AG08395 (cell line): ENCODE data around the gene RECQL5.
"Not testable (repeated sequence)": the region's sequence is repeated elsewhere in the genome, so short reads cannot be mapped to it uniquely, and the experiment has no call there.

ENCODE experiments used
- DNase-seq: peaks from one replicate; pipeline ENCODE4 v3.0.0; 2012; ENCODE audit warnings: mixed read lengths, low spot score

The RECQL5 gene

DNA sequence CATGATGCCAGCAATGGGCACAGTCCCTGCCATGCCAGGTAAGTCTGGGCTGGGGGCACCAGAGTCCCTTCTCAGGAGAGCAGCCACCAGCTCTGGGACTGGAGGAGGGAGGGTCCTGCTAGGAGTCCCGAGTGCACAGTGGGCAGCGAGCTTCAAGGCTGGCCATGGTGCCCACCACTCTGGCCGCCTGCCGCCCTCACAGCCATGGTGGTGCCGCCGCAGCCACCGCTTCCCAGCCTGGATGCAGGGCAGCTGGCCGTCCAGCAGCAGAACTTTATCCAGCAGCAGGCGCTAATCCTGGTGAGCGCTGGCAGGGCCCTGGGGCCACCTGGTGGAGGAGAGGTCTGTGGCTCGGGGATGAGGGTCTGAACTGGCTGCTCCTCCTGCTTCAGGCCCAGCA lies 51.7 kb downstream of the RECQL5 start:
- no peak for DNase-seq

- DNase-seq, result no peak
These were observed 52.2 kb downstream of the RECQL5 start for GRCh38 chr17:75614556-75615270.

GRCh38 chr17:75614006-75614405 lies 52.9 kb downstream of the RECQL5 start:
- DNase-seq, result no peak

- DNase-seq, result no peak
These were observed 53.9 kb downstream of the RECQL5 start for GRCh38 chr17:75612906-75613626.

GRCh38 chr17:75611851-75612429 lies 55.0 kb downstream of the RECQL5 start:
- DNase-seq, result no peak

GRCh38 chr17:75610103-75610984 lies 56.6 kb downstream of the RECQL5 start:
- no peak for DNase-seq

- no peak for DNase-seq
These were observed 59.9 kb downstream of the RECQL5 start for GRCh38 chr17:75607086-75607485.

GRCh38 chr17:75605790-75606189 lies 61.2 kb downstream of the RECQL5 start:
- no peak for DNase-seq

GRCh38 chr17:75604034-75604695 lies 62.8 kb downstream of the RECQL5 start:
- peak; percentile 43 for DNase-seq

GRCh38 chr17:75603123-75603522 lies 63.8 kb downstream of the RECQL5 start:
- DNase-seq, result no peak

DNA sequence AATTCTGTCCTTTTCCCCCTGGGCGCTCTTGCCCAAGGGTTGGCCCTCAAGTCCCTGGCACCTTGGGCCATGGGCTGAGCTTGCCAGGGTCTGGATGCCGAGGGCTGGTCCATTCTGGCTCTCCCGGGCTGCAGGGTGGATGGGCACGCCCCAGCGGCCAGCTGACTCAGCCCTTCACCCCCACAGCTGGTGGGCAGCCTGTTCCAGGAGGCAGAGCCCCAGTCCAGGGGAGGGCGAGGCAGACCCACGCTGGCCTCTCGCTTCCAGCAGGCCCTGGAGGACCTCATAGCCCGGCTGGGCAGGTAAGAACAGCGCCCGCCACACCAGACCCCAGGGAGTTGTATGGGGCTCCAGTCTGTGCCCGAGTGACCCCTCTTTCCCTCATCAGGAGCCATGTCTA lies 64.3 kb downstream of the RECQL5 start:
- DNase-seq, result no peak

DNA sequence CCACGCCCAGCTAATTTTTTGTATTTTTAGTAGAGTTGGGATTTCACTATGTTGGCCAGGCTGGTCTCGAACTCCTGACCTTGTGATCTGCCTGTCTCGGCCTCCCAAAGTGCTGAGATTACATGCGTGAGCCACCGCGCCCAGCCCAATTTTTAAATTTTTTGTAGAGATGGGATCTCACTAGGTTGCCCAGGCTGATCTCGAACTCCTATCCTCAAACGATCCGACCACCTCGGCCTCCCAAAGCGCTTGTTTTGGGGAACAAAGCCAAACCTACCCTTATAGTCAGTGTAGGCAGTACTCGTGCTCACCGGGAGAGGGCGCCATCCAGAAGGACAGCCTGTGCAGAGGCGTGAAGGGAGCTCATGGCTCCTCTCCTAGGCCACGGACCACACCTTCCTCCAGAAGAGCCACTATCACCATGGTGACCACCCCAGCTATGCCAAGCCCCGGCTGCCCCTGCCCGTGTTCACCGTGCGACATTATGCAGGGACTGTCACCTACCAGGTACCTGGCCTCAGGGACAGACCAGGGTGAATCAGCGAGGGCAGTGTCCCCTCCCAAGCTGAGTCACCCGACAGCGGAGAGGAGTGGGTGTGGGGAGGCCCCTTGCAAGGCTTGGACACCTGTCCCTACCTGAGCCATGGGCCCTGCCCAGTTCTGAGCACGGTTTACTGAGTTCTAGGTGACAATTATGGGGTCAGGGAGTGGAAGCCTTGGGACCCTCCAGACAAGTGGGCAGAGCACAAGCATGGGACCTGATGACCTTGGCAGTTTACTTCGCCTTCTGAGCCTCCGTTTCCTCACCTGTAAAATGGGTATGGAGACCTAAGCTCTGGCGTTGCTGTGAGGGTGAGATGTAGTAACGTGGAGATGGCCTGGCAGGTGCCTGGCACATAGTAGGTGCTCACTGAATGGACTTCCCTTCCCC lies 65.6 kb downstream of the RECQL5 start:
- peak; percentile 56 for DNase-seq

GRCh38 chr17:75596320-75597087 lies 70.5 kb downstream of the RECQL5 start:
- DNase-seq, result no peak

DNA sequence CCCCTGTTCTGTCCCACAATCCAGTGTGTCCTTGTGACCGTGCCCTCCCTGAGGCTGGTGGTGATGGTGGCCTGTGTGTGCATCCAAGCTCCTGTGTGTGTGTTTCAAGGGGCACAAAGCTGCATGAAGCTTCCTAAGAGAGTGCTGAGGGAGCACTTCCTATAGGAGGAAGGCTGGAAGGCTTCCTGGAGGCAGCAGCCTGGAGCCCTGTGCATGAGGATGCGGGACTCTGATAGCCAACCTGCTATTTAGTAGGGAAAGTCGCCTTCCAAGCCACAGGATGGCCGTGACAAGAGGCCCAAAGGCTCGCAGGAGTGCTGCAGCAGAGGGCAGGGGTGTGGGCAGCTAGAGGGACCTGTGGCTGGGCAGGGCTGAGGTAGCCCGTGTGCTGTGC lies 71.0 kb downstream of the RECQL5 start:
- DNase-seq, result no peak

DNA sequence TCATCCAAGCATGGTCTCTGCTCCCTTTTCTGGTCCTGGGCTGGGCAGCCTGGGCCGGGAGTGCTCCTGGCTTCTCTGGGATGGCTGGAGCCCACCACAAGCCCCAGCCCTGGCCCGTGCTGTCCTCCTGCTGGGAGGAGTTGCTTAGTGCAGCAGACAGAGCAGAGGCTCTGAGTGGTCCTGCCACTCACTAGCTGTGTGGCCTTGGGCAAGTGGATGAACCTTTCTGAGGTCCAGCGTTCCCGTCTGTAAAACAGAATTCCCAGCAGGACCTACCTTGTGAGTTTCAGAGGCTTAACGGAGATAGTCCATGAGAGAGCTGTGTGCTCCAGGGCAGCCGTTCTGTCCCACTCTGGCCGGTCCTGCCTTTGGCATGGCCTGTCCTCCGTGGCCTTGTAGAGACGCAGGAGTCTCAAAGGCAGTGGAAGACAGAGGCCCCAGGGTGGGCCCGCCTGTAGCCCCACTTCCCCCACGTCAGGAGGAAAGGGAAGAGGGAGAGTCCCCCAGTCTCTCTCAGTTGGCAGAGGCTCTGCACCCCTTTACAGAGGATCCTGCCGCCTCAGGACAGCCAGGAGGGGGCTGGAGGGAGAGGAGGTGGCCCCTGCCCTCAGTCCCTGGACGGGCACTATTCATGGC lies 71.6 kb downstream of the RECQL5 start:
- no peak for DNase-seq

GRCh38 chr17:75594499-75595283 lies 72.3 kb downstream of the RECQL5 start:
- DNase-seq, result no peak

- not testable (repeated sequence) for DNase-seq
These were observed 73.5 kb downstream of the RECQL5 start for GRCh38 chr17:75593430-75593829.

- DNase-seq, result no peak
These were observed 74.5 kb downstream of the RECQL5 start for GRCh38 chr17:75592348-75593020.
